Hippocampal formation (tissue), 2 donors: ENCODE measurements around the gene RELL1.

ENCODE experiments used
- DNase-seq, 2 donors: peaks; one replicate each; lab custom pipeline; 2025; lab: John Stamatoyannopoulos, UW

Gene RELL1

GRCh38 chr4:37599092-37599790 is 86.9 kb downstream of the RELL1 start:
- DNase-seq = no peak

- no peak for DNase-seq
These were observed 89.1 kb downstream of the RELL1 start for GRCh38 chr4:37597034-37597433.

GRCh38 chr4:37595875-37596680 is 90.1 kb downstream of the RELL1 start:
- DNase-seq = no peak

- no peak for DNase-seq
These were observed 92.1 kb downstream of the RELL1 start for GRCh38 chr4:37594099-37594498.

- no peak for DNase-seq
These were observed 94.8 kb downstream of the RELL1 start for GRCh38 chr4:37591349-37591748.

GRCh38 chr4:37590016-37590415 is 96.2 kb downstream of the RELL1 start:
- no peak for DNase-seq

- DNase-seq = no peak
These were observed 98.0 kb downstream of the RELL1 start for GRCh38 chr4:37588150-37588549.

GRCh38 chr4:37586194-37586593 is 100.0 kb downstream of the RELL1 start:
- DNase-seq = no peak

- no peak for DNase-seq
These were observed 101.6 kb downstream of the RELL1 start for GRCh38 chr4:37584493-37585060.

GRCh38 chr4:37584071-37584470 is 102.1 kb downstream of the RELL1 start:
- DNase-seq = no peak

- DNase-seq = no peak
These were observed 112.6 kb downstream of the RELL1 start for GRCh38 chr4:37573566-37573965.

GRCh38 chr4:37568489-37568888 is 117.7 kb downstream of the RELL1 start:
- DNase-seq = no peak

GRCh38 chr4:37567836-37568235 is 118.3 kb downstream of the RELL1 start:
- DNase-seq = no peak

GRCh38 chr4:37562592-37562991 is 123.6 kb downstream of the RELL1 start:
- DNase-seq = no peak

GRCh38 chr4:37561803-37562207 is 124.4 kb downstream of the RELL1 start:
- no peak for DNase-seq

- no peak for DNase-seq
These were observed 124.9 kb downstream of the RELL1 start for GRCh38 chr4:37561196-37561802.
